ENCODE data around the gene ETV2.

The ETV2 gene

DNA sequence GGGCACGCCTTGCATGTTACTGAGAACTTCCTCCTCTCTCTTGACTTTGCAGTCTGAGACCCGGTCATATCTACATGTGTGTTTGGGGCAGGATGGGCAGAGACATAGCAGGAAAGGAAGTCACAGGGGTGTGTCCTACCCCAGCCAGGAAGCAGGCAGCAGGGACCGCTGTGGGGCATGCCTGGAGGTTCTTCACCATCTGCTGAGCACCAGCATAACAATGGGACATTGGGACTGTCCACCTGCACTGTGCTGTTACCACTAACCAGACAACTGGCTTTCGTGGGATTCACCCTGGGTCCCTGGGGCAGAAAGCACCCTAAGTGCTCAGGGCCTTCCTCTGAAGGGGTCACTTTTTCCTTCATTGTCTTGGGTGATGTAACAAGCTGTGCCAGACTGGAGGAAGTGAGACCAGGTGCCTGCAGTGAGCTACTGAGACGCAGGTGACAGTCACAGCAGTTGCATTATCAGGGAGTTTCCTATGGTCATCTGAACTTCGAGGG is 31.6 kb upstream of the ETV2 start:
- WGBS (ENCODE audit: insufficient coverage, insufficient read length), result no CpG with 5 or more reads among the region's 6 CpGs
- no peaks in the 10 kb centered on the region for H3K27me3 ChIP-seq (ENCODE audit: control insufficient read depth, insufficient read depth, low read length)
- no peaks in the 10 kb centered on the region for H3K4me1 ChIP-seq (ENCODE audit: control insufficient read depth, insufficient read depth, low read length)
- no peak overlapping the region for H3K27ac ChIP-seq (ENCODE audit: low read length)
- DNase-seq (ENCODE audit: low read depth, low spot score), result no peak
- peaks cover under 1% of the 10 kb centered on the region; the same call in 1 of the 2 replicates for H3K36me3 ChIP-seq (ENCODE audit: control insufficient read depth, insufficient read depth, low read length)
- H3K4me3 ChIP-seq (ENCODE audit: low read length), result no peak overlapping the region
- no peaks in the 10 kb centered on the region; the same call in 1 of the 2 replicates for H3K9me3 ChIP-seq (ENCODE audit: control insufficient read depth, insufficient read depth, low read length)

DNA sequence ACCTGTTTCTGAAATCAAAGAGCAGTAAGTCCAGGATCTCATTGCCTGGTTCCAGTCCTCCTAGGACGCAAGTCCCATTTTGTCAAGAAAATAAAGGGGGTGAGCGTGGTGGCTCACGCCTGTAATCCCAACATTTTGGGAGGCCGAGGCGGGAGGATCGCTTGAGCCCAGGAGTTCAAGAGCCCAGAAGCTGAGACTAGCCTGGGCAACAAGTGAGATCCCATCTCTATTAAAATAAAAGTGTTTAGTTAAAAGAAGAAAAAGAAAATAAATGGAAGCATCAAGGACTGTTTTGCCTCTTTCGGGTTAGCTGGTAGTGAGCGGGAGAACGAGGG is 29.4 kb upstream of the ETV2 start:
- no CpG with 5 or more reads among the region's 9 CpGs for WGBS (ENCODE audit: insufficient coverage, insufficient read length)
- H3K27me3 ChIP-seq (ENCODE audit: control insufficient read depth, insufficient read depth, low read length), result no peaks in the 10 kb centered on the region
- no peaks in the 10 kb centered on the region for H3K4me1 ChIP-seq (ENCODE audit: control insufficient read depth, insufficient read depth, low read length)
- H3K4me3 ChIP-seq (ENCODE audit: low read length), result no peak overlapping the region; the same call in 1 of the 2 replicates
- H3K27ac ChIP-seq (ENCODE audit: low read length), result no peak overlapping the region
- peaks cover 3% of the 10 kb centered on the region for H3K36me3 ChIP-seq (ENCODE audit: control insufficient read depth, insufficient read depth, low read length)
- no peak for DNase-seq (ENCODE audit: low read depth, low spot score)
- H3K9me3 ChIP-seq (ENCODE audit: control insufficient read depth, insufficient read depth, low read length), result no peaks in the 10 kb centered on the region; the same call in 1 of the 2 replicates

DNA sequence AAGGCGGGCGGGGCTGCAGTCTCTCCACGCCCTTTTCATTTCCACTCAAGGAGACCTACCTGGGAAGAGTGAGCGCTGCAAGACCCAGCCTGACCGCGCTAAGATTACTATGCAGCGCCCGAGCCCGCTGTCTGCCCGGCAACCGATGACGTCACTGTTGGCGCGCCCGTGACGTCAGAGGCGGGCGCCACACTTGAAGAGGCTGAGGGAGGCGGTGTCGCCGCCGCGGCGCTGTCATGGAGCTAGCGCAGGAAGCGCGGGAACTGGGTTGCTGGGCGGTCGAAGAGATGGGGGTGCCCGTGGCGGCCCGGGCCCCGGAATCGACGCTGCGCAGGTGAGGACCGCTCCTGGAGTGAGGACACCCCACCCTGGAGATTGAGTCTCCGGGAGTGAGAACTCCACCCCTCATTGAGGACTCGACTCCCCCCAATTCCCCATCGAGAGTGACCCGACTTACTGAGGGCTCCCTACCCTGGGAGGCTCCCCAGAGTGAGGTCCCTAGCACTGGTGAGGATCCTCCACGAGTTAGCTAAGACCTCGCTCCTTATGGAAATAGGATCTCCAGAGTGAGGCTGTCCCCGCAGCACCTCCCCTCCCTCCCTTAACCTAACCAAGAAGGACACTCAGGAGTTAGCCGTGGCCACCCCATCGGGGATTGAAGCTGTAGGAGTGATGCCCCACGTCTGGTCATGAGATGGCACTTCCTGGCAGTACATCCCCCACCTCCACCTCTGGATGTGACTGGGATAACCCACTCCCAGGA is 28.8 kb upstream of the ETV2 start, which contains the start of gene HAUS5:
Gene HAUS5 (plus strand): TSS at position 177 of the 763 bp plus-strand sequence. CDS start 60 bp downstream, at position 237.
- peak; percentile 82 for DNase-seq (ENCODE audit: low read depth, low spot score)
- Histone ChIP-seq H3K27me3 (ENCODE audit: control insufficient read depth, insufficient read depth, low read length) (no peaks in the 10 kb centered on the region), H3K4me3 (ENCODE audit: low read length) (peak within 1 kb of the TSS; percentile 75; the same call in 1 of the 2 replicates), H3K9me3 (ENCODE audit: control insufficient read depth, insufficient read depth, low read length) (no peaks in the 10 kb centered on the region), H3K4me1 (ENCODE audit: control insufficient read depth, insufficient read depth, low read length) (no peaks in the 10 kb centered on the region), H3K27ac (ENCODE audit: low read length) (no peak within 1 kb of the TSS), H3K36me3 (ENCODE audit: control insufficient read depth, insufficient read depth, low read length) (peaks cover 3% of the 10 kb centered on the region)
- no CpG with 5 or more reads among the region's 47 CpGs for WGBS (ENCODE audit: insufficient coverage, insufficient read length)

DNA sequence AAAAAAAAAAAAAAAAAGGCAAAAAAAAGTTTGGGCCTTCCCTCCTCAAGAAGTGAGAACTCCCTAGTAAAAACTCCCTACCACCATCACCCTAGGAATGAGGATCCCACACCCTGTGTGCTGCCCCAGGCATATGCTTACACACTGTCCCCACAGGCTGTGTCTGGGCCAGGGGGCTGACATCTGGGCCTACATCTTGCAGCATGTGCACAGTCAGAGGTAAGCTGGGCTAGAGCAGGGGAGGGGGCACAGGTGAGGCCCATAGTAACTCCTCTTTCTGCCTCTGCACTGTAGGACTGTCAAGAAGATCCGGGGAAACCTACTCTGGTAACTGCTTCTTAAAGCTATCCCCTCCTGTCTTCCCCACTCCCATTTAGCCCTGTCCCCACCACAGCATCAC is 28.0 kb upstream of the ETV2 start:
- WGBS (ENCODE audit: insufficient coverage, insufficient read length), result no CpG with 5 or more reads among the region's 1 CpG
- DNase-seq (ENCODE audit: low read depth, low spot score), result no peak
- H3K9me3 ChIP-seq (ENCODE audit: control insufficient read depth, insufficient read depth, low read length), result no peaks in the 10 kb centered on the region
- no peak overlapping the region for H3K4me3 ChIP-seq (ENCODE audit: low read length)
- no peak overlapping the region for H3K27ac ChIP-seq (ENCODE audit: low read length)
- peaks cover 5% of the 10 kb centered on the region for H3K36me3 ChIP-seq (ENCODE audit: control insufficient read depth, insufficient read depth, low read length)
- no peaks in the 10 kb centered on the region for H3K4me1 ChIP-seq (ENCODE audit: control insufficient read depth, insufficient read depth, low read length)
- no peaks in the 10 kb centered on the region for H3K27me3 ChIP-seq (ENCODE audit: control insufficient read depth, insufficient read depth, low read length)

DNA sequence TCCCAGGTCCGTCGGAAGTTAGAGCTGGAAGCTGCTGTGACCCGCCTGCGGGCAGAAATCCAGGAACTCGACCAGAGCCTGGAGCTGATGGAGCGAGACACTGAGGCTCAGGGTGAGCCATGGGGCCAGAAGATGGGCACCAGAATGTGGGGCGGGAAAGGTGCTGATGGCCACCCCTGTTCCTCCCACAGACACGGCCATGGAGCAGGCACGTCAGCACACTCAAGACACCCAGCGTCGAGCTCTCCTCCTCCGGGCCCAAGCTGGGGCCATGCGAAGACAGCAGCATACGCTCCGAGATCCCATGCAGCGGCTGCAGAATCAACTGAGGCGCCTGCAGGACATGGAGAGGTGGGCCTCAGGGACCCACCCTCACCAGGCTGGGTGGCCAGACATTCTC is 26.5 kb upstream of the ETV2 start:
- no CpG with 5 or more reads among the region's 17 CpGs for WGBS (ENCODE audit: insufficient coverage, insufficient read length)
- no peaks in the 10 kb centered on the region for H3K4me1 ChIP-seq (ENCODE audit: control insufficient read depth, insufficient read depth, low read length)
- H3K9me3 ChIP-seq (ENCODE audit: control insufficient read depth, insufficient read depth, low read length), result no peaks in the 10 kb centered on the region
- H3K36me3 ChIP-seq (ENCODE audit: control insufficient read depth, insufficient read depth, low read length), result peaks cover 8% of the 10 kb centered on the region
- no peaks in the 10 kb centered on the region for H3K27me3 ChIP-seq (ENCODE audit: control insufficient read depth, insufficient read depth, low read length)
- DNase-seq (ENCODE audit: low read depth, low spot score), result no peak
- H3K27ac ChIP-seq (ENCODE audit: low read length), result no peak overlapping the region
- H3K4me3 ChIP-seq (ENCODE audit: low read length), result no peak overlapping the region

DNA sequence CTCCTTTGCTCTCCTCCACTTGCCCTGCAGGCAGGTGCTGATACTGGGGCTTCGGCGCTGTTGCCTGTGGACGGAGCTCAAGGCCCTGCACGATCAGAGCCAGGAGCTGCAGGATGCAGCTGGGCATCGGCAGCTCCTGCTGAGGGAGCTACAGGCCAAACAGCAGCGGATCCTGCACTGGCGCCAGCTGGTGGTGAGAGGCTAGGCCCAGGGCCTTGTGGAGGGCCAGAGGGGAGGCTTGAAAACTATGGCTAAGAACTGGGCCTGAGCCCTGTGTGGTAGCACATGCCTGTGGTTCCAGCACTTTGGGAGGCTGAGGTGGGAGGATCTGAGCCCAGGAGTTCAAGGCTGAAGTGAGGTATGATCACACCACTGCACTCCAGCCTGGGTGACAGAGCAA is 22.7 kb upstream of the ETV2 start:
- Histone ChIP-seq H3K9me3 (ENCODE audit: control insufficient read depth, insufficient read depth, low read length) (no peaks in the 10 kb centered on the region), H3K4me1 (ENCODE audit: control insufficient read depth, insufficient read depth, low read length) (no peaks in the 10 kb centered on the region), H3K4me3 (ENCODE audit: low read length) (no peak overlapping the region), H3K36me3 (ENCODE audit: control insufficient read depth, insufficient read depth, low read length) (peaks cover 15% of the 10 kb centered on the region), H3K27me3 (ENCODE audit: control insufficient read depth, insufficient read depth, low read length) (no peaks in the 10 kb centered on the region), H3K27ac (ENCODE audit: low read length) (no peak overlapping the region)
- DNase-seq (ENCODE audit: low read depth, low spot score), result no peak
- no CpG with 5 or more reads among the region's 7 CpGs for WGBS (ENCODE audit: insufficient coverage, insufficient read length)

DNA sequence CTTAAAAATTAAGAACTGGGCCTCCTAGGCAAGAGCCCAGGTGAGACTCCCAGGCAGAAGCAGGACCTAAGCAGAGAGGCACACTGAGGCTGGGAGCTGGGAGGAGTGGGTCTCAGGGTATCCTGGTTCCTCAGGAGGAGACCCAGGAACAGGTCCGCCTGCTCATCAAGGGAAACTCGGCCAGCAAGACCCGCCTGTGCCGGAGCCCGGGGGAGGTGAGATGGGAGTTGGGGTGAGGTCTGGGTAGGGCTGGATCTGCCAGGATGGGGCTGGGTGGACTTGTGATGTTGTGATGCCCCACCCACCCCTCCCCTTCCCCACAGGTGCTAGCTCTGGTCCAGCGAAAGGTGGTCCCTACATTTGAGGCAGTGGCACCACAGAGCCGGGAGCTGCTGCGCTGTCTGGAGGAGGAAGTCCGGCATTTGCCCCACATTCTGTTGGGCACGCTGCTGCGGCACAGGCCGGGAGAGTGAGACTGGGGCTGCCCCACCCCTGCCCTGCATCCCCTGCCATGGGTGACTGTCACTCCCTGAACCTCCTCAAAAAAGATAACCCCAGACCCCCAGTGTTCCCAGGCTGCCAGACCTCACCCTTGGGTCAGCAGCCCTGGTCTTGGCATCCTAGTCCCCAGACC is 22.1 kb upstream of the ETV2 start:
- no peaks in the 10 kb centered on the region for H3K4me1 ChIP-seq (ENCODE audit: control insufficient read depth, insufficient read depth, low read length)
- no peaks in the 10 kb centered on the region for H3K9me3 ChIP-seq (ENCODE audit: control insufficient read depth, insufficient read depth, low read length)
- H3K27me3 ChIP-seq (ENCODE audit: control insufficient read depth, insufficient read depth, low read length), result no peaks in the 10 kb centered on the region
- H3K27ac ChIP-seq (ENCODE audit: low read length), result no peak overlapping the region
- peaks cover 15% of the 10 kb centered on the region for H3K36me3 ChIP-seq (ENCODE audit: control insufficient read depth, insufficient read depth, low read length)
- no peak for DNase-seq (ENCODE audit: low read depth, low spot score)
- no peak overlapping the region for H3K4me3 ChIP-seq (ENCODE audit: low read length)
- no CpG with 5 or more reads among the region's 12 CpGs for WGBS (ENCODE audit: insufficient coverage, insufficient read length)

DNA sequence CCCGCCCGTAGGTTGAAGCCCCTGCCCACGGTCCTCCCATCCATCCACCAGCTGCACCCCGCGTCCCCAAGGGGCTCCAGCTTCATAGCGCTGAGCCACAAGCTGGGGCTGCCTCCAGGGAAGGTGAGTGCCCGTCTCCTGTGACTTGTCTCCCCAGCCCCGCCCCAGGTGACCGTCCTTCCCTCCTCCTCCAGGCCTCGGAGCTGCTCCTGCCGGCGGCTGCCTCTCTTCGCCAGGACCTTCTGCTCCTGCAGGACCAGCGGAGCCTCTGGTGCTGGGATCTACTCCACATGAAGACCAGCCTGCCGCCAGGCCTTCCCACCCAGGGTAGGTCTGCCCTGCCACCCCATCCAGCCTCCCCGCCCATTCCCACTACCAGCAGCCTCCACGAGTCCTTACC is 21.5 kb upstream of the ETV2 start:
- H3K36me3 ChIP-seq (ENCODE audit: control insufficient read depth, insufficient read depth, low read length), result peaks cover 14% of the 10 kb centered on the region
- no CpG with 5 or more reads among the region's 17 CpGs for WGBS (ENCODE audit: insufficient coverage, insufficient read length)
- H3K4me3 ChIP-seq (ENCODE audit: low read length), result no peak overlapping the region
- H3K27ac ChIP-seq (ENCODE audit: low read length), result no peak overlapping the region
- H3K4me1 ChIP-seq (ENCODE audit: control insufficient read depth, insufficient read depth, low read length), result no peaks in the 10 kb centered on the region
- H3K9me3 ChIP-seq (ENCODE audit: control insufficient read depth, insufficient read depth, low read length), result no peaks in the 10 kb centered on the region
- no peak for DNase-seq (ENCODE audit: low read depth, low spot score)
- no peaks in the 10 kb centered on the region for H3K27me3 ChIP-seq (ENCODE audit: control insufficient read depth, insufficient read depth, low read length)

DNA sequence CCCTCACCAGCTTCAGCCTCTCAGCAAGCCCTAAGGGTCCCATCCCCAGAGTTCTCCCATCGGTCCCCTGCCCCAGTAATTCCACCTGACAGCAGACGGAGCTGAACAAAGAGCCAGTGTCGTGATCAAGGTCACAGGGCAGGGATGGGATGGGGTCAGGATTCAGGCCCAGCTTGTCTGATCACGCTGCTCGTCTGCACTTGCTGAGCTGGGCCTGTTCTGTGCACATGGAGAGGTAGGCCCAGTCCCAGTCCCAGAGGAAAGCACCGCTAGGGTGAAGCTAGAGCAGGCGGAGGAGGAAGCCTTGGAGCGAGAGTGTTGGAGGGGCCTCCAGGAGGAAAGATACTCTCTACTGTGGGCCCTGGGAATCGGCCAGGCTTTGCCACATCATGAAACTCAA is 19.8 kb upstream of the ETV2 start:
- Histone ChIP-seq H3K27ac (ENCODE audit: low read length) (no peak overlapping the region), H3K4me3 (ENCODE audit: low read length) (no peak overlapping the region), H3K36me3 (ENCODE audit: control insufficient read depth, insufficient read depth, low read length) (peaks cover 12% of the 10 kb centered on the region), H3K4me1 (ENCODE audit: control insufficient read depth, insufficient read depth, low read length) (no peaks in the 10 kb centered on the region), H3K9me3 (ENCODE audit: control insufficient read depth, insufficient read depth, low read length) (no peaks in the 10 kb centered on the region), H3K27me3 (ENCODE audit: control insufficient read depth, insufficient read depth, low read length) (no peaks in the 10 kb centered on the region)
- no peak for DNase-seq (ENCODE audit: low read depth, low spot score)
- no CpG with 5 or more reads among the region's 9 CpGs for WGBS (ENCODE audit: insufficient coverage, insufficient read length)

DNA sequence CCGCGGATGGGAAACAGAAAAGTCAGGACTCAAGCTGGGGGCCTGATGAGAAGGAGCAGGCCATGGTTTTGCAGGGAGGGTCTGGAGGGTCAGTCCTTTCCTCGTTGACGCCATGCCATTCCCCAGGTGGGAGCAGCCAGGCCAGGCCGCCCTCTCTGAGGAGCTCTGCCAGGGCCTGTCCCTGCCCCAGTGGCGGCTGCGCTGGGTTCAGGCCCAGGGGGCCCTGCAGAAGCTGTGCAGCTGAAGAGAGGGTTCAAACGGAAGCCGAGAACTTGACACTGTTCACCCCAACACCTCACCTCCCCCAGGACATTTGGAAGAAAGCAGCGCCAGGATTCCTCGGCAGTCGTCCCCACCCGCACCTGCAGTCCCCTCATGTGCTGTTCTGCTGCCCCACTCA is 18.8 kb upstream of the ETV2 start:
- Histone ChIP-seq H3K27me3 (ENCODE audit: control insufficient read depth, insufficient read depth, low read length) (no peaks in the 10 kb centered on the region), H3K36me3 (ENCODE audit: control insufficient read depth, insufficient read depth, low read length) (peaks cover 12% of the 10 kb centered on the region), H3K9me3 (ENCODE audit: control insufficient read depth, insufficient read depth, low read length) (no peaks in the 10 kb centered on the region), H3K4me3 (ENCODE audit: low read length) (no peak overlapping the region), H3K4me1 (ENCODE audit: control insufficient read depth, insufficient read depth, low read length) (no peaks in the 10 kb centered on the region), H3K27ac (ENCODE audit: low read length) (no peak overlapping the region)
- DNase-seq (ENCODE audit: low read depth, low spot score), result no peak
- no CpG with 5 or more reads among the region's 13 CpGs for WGBS (ENCODE audit: insufficient coverage, insufficient read length)

Measured in iPS DF 6.9 (cell line).